Endothelial cell (in vitro differentiated cells): ENCODE measurements around the gene TDRD1. TPM values are rescaled to one million over a fixed set of nuclear protein-coding genes. Genes with fewer than 3 reads are reported as not detected.

Experiments used
- DNase-seq: peaks from one replicate; pipeline ENCODE4 v3.0.0; 2021; ENCODE audit warnings: low spot score
- H3K27ac Mint-ChIP-seq: one replicate; pipeline ENCODE4 v1.8.0; 2021; ENCODE audit warnings: mixed read lengths, inconsistent platforms; ENCODE audit not compliant: unreplicated experiment
- H3K27me3 Mint-ChIP-seq: one replicate; pipeline ENCODE4 v1.8.0; 2021; ENCODE audit warnings: mild to moderate bottlenecking, moderate library complexity, mixed read lengths, inconsistent platforms; ENCODE audit not compliant: unreplicated experiment
- H3K36me3 Mint-ChIP-seq: one replicate; pipeline ENCODE4 v1.8.0; 2021; ENCODE audit warnings: mild to moderate bottlenecking, low read depth, mixed read lengths, inconsistent platforms; ENCODE audit not compliant: unreplicated experiment
- H3K4me1 Mint-ChIP-seq: one replicate; pipeline ENCODE4 v1.8.0; 2021; ENCODE audit warnings: mild to moderate bottlenecking, mixed read lengths, inconsistent platforms; ENCODE audit not compliant: unreplicated experiment
- H3K4me3 Mint-ChIP-seq: one replicate; pipeline ENCODE4 v1.8.0; 2021; ENCODE audit warnings: mild to moderate bottlenecking, mixed read lengths, inconsistent platforms; ENCODE audit not compliant: unreplicated experiment
- H3K9me3 Mint-ChIP-seq: one replicate; pipeline ENCODE4 v1.8.0; 2021; ENCODE audit warnings: mixed read lengths, inconsistent platforms; ENCODE audit not compliant: unreplicated experiment
- total RNA-seq: library from RNA; stranded (reverse); fragmentation: NEBNext Ultra II Directional; extraction: Animal tissue kit (Norgen Biotek cat#: 25700); gene quantifications from one replicate; pipeline ENCODE4 v1.2.1, GENCODE V29; 2021; ENCODE audit not compliant: unreplicated experiment
- TF ChIP-seq, protein P1 (sequence below): fragments of 200-600 bp; sonication (generic); IDR thresholded peaks from one replicate; pipeline ENCODE4 v1.5.0; 2021; ENCODE audit warnings: antibody characterized with exemption; ENCODE audit not compliant: unreplicated experiment

The TDRD1 gene
- total RNA-seq, 1 donor from 2014 or later = 0.18 TPM

DNA sequence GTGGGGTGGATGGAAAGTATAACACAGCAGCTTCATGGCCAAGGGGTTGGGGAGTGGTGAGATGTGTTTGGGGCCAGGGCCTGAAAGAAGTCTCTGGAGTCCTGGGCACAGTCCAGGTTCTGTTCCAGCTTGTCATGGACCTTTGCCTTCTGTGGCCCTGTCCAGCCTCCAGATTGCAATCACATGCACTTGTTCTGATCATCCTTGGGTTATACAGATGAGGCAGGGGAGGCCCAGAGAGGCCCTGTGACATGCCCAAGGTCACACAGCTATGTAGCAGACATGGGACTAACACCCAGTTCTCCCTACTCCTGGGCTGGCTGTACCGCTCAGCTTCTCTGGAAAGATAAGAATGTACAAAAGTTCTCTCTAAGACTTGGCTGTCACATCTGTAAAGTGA is 71.6 kb downstream of the TDRD1 start:
- Mint-ChIP-seq H3K4me1 (peaks cover 37% of the 10 kb centered on the region), H3K27ac (no peak overlapping the region), H3K36me3 (peaks cover 8% of the 10 kb centered on the region), H3K27me3 (peaks cover 18% of the 10 kb centered on the region), H3K9me3 (no peaks in the 10 kb centered on the region), H3K4me3 (no peak overlapping the region)
- TF ChIP-seq, protein P1, sequence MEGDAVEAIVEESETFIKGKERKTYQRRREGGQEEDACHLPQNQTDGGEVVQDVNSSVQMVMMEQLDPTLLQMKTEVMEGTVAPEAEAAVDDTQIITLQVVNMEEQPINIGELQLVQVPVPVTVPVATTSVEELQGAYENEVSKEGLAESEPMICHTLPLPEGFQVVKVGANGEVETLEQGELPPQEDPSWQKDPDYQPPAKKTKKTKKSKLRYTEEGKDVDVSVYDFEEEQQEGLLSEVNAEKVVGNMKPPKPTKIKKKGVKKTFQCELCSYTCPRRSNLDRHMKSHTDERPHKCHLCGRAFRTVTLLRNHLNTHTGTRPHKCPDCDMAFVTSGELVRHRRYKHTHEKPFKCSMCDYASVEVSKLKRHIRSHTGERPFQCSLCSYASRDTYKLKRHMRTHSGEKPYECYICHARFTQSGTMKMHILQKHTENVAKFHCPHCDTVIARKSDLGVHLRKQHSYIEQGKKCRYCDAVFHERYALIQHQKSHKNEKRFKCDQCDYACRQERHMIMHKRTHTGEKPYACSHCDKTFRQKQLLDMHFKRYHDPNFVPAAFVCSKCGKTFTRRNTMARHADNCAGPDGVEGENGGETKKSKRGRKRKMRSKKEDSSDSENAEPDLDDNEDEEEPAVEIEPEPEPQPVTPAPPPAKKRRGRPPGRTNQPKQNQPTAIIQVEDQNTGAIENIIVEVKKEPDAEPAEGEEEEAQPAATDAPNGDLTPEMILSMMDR = no peak
- DNase-seq = no peak

DNA sequence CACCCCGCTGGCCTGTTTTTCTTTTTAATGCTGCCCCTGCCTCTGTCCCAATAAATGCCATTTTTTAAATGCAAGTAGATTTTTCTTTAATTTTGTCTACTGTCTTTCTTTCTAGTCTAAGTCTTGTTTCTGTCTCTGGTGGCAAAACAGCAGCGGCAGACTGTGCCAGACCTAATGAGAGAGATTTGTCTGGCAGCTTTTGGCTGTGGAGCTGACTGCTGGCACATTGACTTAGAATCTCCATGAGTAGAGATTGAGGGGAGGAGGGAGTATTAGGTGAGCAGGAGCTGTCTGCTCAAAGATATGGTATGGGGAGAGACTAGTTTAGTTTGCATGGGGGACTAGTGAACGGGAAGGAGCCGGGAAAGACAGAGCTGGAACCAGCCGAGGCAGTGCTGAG is 72.9 kb downstream of the TDRD1 start:
- H3K9me3 Mint-ChIP-seq = no peaks in the 10 kb centered on the region
- peaks cover 38% of the 10 kb centered on the region for H3K4me1 Mint-ChIP-seq
- DNase-seq = no peak
- TF ChIP-seq, protein P1 = no peak
- H3K4me3 Mint-ChIP-seq = no peak overlapping the region
- peaks cover 18% of the 10 kb centered on the region for H3K27me3 Mint-ChIP-seq
- H3K27ac Mint-ChIP-seq = no peak overlapping the region
- H3K36me3 Mint-ChIP-seq = peaks cover 8% of the 10 kb centered on the region

DNA sequence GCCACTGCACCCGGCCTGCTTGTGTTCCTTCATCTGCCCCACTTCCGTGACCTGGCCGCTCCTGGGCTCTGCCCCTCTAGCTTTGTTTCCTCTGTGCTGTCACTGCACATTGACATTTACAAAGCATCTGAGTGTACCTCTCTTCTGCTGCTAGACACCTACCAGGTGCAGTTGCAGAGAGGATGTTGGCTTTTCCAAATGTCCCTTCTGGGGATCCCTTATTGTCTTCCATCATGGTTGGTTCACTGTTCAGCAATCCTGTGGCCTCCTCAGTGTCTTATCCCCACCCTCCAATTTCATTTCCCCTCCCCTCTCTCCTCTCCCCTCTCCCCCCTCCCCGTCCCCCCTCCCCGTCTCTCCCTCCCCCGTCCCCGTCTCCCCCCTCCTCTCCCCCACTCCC is 73.7 kb downstream of the TDRD1 start:
- Mint-ChIP-seq H3K4me1 (peaks cover 44% of the 10 kb centered on the region), H3K27ac (no peak overlapping the region), H3K27me3 (peaks cover 18% of the 10 kb centered on the region), H3K4me3 (no peak overlapping the region), H3K36me3 (peaks cover 8% of the 10 kb centered on the region), H3K9me3 (no peaks in the 10 kb centered on the region)
- TF ChIP-seq, protein P1 = no peak
- DNase-seq = no peak

DNA sequence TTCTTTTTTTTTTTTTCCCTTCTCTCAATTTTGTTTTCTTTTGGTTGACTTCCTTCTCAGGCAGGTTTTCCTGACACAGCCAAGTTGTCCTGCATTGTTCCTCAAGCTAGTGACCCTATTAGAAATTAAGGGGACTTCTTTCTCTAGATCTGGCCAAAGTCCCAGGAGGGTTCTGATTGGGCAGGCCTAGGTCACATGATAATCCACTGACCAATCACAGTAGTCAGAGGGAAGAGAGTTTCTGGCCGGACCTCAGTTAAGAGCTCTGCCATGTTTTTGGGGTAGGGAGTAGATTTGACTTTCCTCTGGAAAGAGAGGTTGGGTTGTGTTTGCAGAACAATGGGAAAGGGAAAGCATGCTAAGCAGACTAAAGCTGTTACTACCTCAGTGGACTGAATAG is 76.1 kb downstream of the TDRD1 start:
- Mint-ChIP-seq H3K4me1 (peaks cover 38% of the 10 kb centered on the region), H3K27me3 (peaks cover 15% of the 10 kb centered on the region), H3K36me3 (peaks cover 8% of the 10 kb centered on the region), H3K27ac (no peak overlapping the region), H3K4me3 (no peak overlapping the region), H3K9me3 (no peaks in the 10 kb centered on the region)
- TF ChIP-seq, protein P1 = no peak
- DNase-seq = no peak

DNA sequence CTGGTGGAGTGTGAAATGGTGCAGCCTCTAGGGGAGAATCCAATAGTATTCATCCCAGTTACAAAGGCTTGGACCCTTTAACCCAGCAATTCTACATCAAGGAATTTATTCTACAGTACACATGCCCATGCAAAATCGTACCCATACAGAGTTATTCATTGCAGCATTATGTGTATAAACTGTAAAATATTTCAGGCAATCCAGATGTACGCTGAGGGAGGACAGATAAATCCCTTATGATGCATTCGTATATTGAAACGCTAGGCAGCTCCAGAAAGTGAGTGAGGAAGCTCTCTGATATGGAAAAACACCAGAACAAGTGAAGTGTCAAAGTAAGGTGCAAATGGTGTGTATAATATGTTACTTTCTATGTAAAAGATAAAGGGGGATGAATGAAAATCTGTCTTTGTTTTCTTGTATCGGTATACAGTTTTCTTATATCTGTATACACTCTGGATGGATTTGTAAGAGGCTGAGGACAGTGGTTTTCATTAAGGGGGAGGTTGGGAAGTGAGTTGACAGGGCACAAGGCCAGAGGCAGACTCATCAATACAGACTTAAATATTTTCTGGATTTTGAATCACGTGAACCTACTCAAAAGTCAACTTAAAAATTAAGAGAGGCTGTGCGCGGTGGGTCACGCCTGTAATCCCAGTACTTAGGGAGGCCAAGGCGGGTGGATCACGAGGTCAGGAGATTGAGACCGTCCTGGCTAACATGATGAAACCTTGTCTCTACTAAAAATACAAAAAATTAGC is 77.0 kb downstream of the TDRD1 start:
- Mint-ChIP-seq H3K4me1 (peaks cover 29% of the 10 kb centered on the region), H3K4me3 (no peak overlapping the region), H3K36me3 (peaks cover 8% of the 10 kb centered on the region), H3K27ac (no peak overlapping the region), H3K9me3 (no peaks in the 10 kb centered on the region), H3K27me3 (peaks cover 13% of the 10 kb centered on the region)
- DNase-seq = no peak
- TF ChIP-seq, protein P1 = no peak
